ENCODE data around the gene TNIK. TPM values are rescaled to one million over a fixed set of nuclear protein-coding genes. Genes with fewer than 3 reads are reported as not detected.

TNIK gene
- total RNA-seq, 1 donor from 2014 or later: 1.1 TPM

GRCh38 chr3:171419457-171419856 lies 40.7 kb downstream of the TNIK start:
- FAIRE-seq (no peak), DNase-seq (ENCODE audit: low read depth) (no peak)
- Histone ChIP-seq H3K4me3 (ENCODE audit: low read depth, low read length) (no peak overlapping the region), H3K36me3 (ENCODE audit: control insufficient read depth, insufficient read depth, low read length) (no peaks in the 10 kb centered on the region), H3K27me3 (ENCODE audit: control insufficient read depth, insufficient read depth, low read length) (no peaks in the 10 kb centered on the region)
- no peak for TF ChIP-seq CTCF (IDR thresholded peaks at IDR 0.05; ENCODE audit: insufficient read depth, low read length, severe bottlenecking)

- DNase-seq (ENCODE audit: low read depth): peak; percentile 56
- H3K4me3 ChIP-seq (ENCODE audit: low read depth, low read length): no peak overlapping the region
- TF ChIP-seq CTCF (IDR thresholded peaks at IDR 0.05; ENCODE audit: insufficient read depth, low read length, severe bottlenecking): no peak
- H3K36me3 ChIP-seq (ENCODE audit: control insufficient read depth, insufficient read depth, low read length): no peaks in the 10 kb centered on the region
- H3K27me3 ChIP-seq (ENCODE audit: control insufficient read depth, insufficient read depth, low read length): no peaks in the 10 kb centered on the region
- no peak for FAIRE-seq
These were observed 42.4 kb downstream of the TNIK start for GRCh38 chr3:171417813-171418212.

- no peaks in the 10 kb centered on the region for H3K27me3 ChIP-seq (ENCODE audit: control insufficient read depth, insufficient read depth, low read length)
- no peak for TF ChIP-seq CTCF (IDR thresholded peaks at IDR 0.05; ENCODE audit: insufficient read depth, low read length, severe bottlenecking)
- H3K36me3 ChIP-seq (ENCODE audit: control insufficient read depth, insufficient read depth, low read length): no peaks in the 10 kb centered on the region
- H3K4me3 ChIP-seq (ENCODE audit: low read depth, low read length): no peak overlapping the region
- DNase-seq (ENCODE audit: low read depth) (no peak), FAIRE-seq (no peak)
These were observed 43.1 kb downstream of the TNIK start for GRCh38 chr3:171417137-171417536.

- Histone ChIP-seq H3K27me3 (ENCODE audit: control insufficient read depth, insufficient read depth, low read length) (no peaks in the 10 kb centered on the region), H3K36me3 (ENCODE audit: control insufficient read depth, insufficient read depth, low read length) (no peaks in the 10 kb centered on the region), H3K4me3 (ENCODE audit: low read depth, low read length) (no peak overlapping the region)
- FAIRE-seq (no peak), DNase-seq (ENCODE audit: low read depth) (no peak)
- no peak for TF ChIP-seq CTCF (IDR thresholded peaks at IDR 0.05; ENCODE audit: insufficient read depth, low read length, severe bottlenecking)
These were observed 43.5 kb downstream of the TNIK start for GRCh38 chr3:171416666-171417065.

- Histone ChIP-seq H3K36me3 (ENCODE audit: control insufficient read depth, insufficient read depth, low read length) (no peaks in the 10 kb centered on the region), H3K4me3 (ENCODE audit: low read depth, low read length) (no peak overlapping the region), H3K27me3 (ENCODE audit: control insufficient read depth, insufficient read depth, low read length) (no peaks in the 10 kb centered on the region)
- no peak for TF ChIP-seq CTCF (IDR thresholded peaks at IDR 0.05; ENCODE audit: insufficient read depth, low read length, severe bottlenecking)
- no peak for FAIRE-seq
- no peak for DNase-seq (ENCODE audit: low read depth)
These were observed 44.1 kb downstream of the TNIK start for GRCh38 chr3:171416061-171416460.

GRCh38 chr3:171415070-171415469 lies 45.1 kb downstream of the TNIK start:
- Histone ChIP-seq H3K27me3 (ENCODE audit: control insufficient read depth, insufficient read depth, low read length) (no peaks in the 10 kb centered on the region), H3K4me3 (ENCODE audit: low read depth, low read length) (no peak overlapping the region), H3K36me3 (ENCODE audit: control insufficient read depth, insufficient read depth, low read length) (no peaks in the 10 kb centered on the region)
- no peak for TF ChIP-seq CTCF (IDR thresholded peaks at IDR 0.05; ENCODE audit: insufficient read depth, low read length, severe bottlenecking)
- DNase-seq (ENCODE audit: low read depth) (peak; percentile 71), FAIRE-seq (no peak)
